ENCODE measurements around the gene TATDN2.

DNA sequence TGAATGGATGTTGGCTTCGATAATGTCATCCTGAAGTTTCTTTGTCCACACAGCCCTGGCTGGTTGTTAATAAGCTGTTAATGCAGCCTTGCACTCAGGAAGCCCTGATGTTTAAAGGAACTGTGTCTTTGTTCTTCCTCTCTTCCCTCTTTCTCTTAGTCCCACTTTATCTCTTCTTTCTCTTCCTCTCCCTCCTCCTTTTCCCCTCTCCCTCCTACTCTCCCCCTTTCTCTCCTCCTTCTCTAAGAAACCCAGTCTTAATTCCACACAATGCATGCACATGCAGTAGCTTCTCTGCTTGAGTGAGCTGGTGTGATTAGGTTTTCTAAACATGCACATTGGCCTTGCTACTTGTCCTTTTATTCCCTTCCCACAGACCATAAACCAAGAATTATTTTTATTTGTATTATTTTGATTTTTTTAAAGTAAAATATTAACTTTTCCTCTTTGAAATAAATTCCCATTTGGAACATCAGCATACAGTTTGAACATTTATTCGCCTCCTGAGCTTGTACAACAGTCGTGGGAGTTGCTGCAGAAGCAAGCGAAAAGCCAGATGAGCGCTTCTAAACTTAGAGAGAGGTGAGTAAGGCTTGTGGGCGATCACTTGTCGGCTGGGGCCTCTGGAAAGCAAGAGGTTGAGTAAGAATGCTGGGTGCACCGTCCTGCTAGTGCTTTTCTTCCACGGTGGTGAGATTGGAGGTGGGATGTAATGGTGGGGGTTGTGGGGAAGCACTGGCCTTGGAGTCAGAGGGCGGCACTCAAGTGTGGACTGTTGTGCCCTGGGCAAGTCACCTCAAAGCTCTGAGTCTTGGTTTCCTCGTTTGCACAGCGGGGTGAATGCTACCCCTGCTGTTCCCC is 37.2 kb downstream of the TATDN2 start:
- TF ChIP-seq, protein P1, sequence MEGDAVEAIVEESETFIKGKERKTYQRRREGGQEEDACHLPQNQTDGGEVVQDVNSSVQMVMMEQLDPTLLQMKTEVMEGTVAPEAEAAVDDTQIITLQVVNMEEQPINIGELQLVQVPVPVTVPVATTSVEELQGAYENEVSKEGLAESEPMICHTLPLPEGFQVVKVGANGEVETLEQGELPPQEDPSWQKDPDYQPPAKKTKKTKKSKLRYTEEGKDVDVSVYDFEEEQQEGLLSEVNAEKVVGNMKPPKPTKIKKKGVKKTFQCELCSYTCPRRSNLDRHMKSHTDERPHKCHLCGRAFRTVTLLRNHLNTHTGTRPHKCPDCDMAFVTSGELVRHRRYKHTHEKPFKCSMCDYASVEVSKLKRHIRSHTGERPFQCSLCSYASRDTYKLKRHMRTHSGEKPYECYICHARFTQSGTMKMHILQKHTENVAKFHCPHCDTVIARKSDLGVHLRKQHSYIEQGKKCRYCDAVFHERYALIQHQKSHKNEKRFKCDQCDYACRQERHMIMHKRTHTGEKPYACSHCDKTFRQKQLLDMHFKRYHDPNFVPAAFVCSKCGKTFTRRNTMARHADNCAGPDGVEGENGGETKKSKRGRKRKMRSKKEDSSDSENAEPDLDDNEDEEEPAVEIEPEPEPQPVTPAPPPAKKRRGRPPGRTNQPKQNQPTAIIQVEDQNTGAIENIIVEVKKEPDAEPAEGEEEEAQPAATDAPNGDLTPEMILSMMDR (IDR thresholded peaks at IDR 0.05; ENCODE audit: borderline replicate concordance, extremely low read depth, low read length, poor library complexity, severe bottlenecking), result no peak
- TF ChIP-seq EZH2 (IDR thresholded peaks at IDR 0.05; ENCODE audit: borderline replicate concordance, low read depth, low read length, severe bottlenecking), result no peak
